Suprapubic skin (tissue), 4 donors: Measurements from ENCODE around the gene TRIM8. TPM values are rescaled to one million over a fixed set of nuclear protein-coding genes. Genes with fewer than 3 reads are reported as not detected.

ENCODE experiments used
- DNase-seq, 2 donors: peaks; one replicate each; pipeline ENCODE4 v3.0.0-alpha.2; 2019; ENCODE audit warnings: low spot score in 2 of 2
- H3K27ac ChIP-seq: fragments of 200-600 bp; sonication (generic); one replicate; pipeline ENCODE4 v1.5.1; 2019
- H3K27me3 ChIP-seq: fragments of 200-600 bp; sonication (generic); one replicate; pipeline ENCODE4 v1.5.1; 2019
- H3K36me3 ChIP-seq: fragments of 200-600 bp; sonication (generic); one replicate; pipeline ENCODE4 v1.5.1; 2019
- H3K4me1 ChIP-seq: fragments of 200-600 bp; sonication (generic); one replicate; pipeline ENCODE4 v1.5.1; 2019
- H3K4me3 ChIP-seq: fragments of 200-600 bp; sonication (generic); one replicate; pipeline ENCODE4 v1.5.1; 2019; ENCODE audit warnings: mild to moderate bottlenecking
- H3K9me3 ChIP-seq: fragments of 200-600 bp; sonication (generic); one replicate; pipeline ENCODE4 v1.5.1; 2019
- CTCF ChIP-seq, 2 donors: fragments of 200-600 bp in 1 of 2; fragments of 450-650 bp in 1 of 2; sonication (generic) in 1 of 2; IDR thresholded peaks; one replicate each; pipeline ENCODE4 v1.5.1; 2016 to 2019; ENCODE audit warnings: antibody characterized with exemption in 2 of 2, mild to moderate bottlenecking in 1 of 2, moderate library complexity in 1 of 2
- EP300 ChIP-seq: sonication (generic); formaldehyde crosslinking; IDR thresholded peaks from one replicate; pipeline ENCODE4 v1.6.1; 2017; ENCODE audit warnings: antibody characterized with exemption
- POLR2A ChIP-seq, 2 donors: fragments of 450-650 bp; IDR thresholded peaks; one replicate each; pipeline ENCODE4 v1.6.1; 2017; ENCODE audit warnings: antibody characterized with exemption in 2 of 2, mild to moderate bottlenecking in 2 of 2, moderate library complexity in 2 of 2
- POLR2AphosphoS5 ChIP-seq, 3 donors: sonication (generic); formaldehyde crosslinking; IDR thresholded peaks; one replicate each; pipeline ENCODE4 v1.6.1; 2017; ENCODE audit warnings: antibody characterized with exemption in 3 of 3
- WGBS: methylation state at CpG from one replicate; pipeline ENCODE4 v1.1.5; 2018; 5-methylcytosine and 5-hydroxymethylcytosine counted together
- total RNA-seq, 4 donors: library from RNA; depleted of rRNA; stranded (reverse); fragments of >200 nt; gene quantifications; one replicate each; pipeline ENCODE4 v1.1.0, GENCODE V29; 2016

The TRIM8 gene
- total RNA-seq, 4 donors from 2014 or later, result 73.1 to 113 (median 96.1) TPM

- TF ChIP-seq EP300 (no peak), POLR2AphosphoS5 (IDR thresholded peaks at IDR 0.05) (no peak), POLR2A (IDR thresholded peaks at IDR 0.05) (no peak), CTCF (IDR thresholded peaks at IDR 0.05) (no peak)
- Histone ChIP-seq H3K9me3 (no peaks in the 10 kb centered on the region), H3K4me1 (peaks cover 67% of the 10 kb centered on the region), H3K27me3 (no peaks in the 10 kb centered on the region), H3K27ac (peak overlapping the region; percentile 23), H3K4me3 (no peak overlapping the region), H3K36me3 (peaks cover 68% of the 10 kb centered on the region)
- no peak for DNase-seq
- 65% methylated on average over 5 of the region's 7 CpGs for WGBS
Measured at GRCh38 chr10:102599565-102600327, 44.5 kb upstream of the TRIM8 start.

- H3K4me1 ChIP-seq, result peaks cover 63% of the 10 kb centered on the region
- H3K27me3 ChIP-seq, result no peaks in the 10 kb centered on the region
- H3K36me3 ChIP-seq, result peaks cover 70% of the 10 kb centered on the region
- WGBS, result 93% methylated on average over 6 of the region's 6 CpGs
- TF ChIP-seq CTCF (IDR thresholded peaks at IDR 0.05) (no peak), POLR2AphosphoS5 (IDR thresholded peaks at IDR 0.05) (no peak), POLR2A (IDR thresholded peaks at IDR 0.05) (no peak), EP300 (no peak)
- no peak overlapping the region for H3K4me3 ChIP-seq
- no peak for DNase-seq
- peak overlapping the region; percentile 78 for H3K27ac ChIP-seq
- H3K9me3 ChIP-seq, result no peaks in the 10 kb centered on the region
Measured at GRCh38 chr10:102600816-102601215, 43.5 kb upstream of the TRIM8 start.

- peak overlapping the region; percentile 78 for H3K27ac ChIP-seq
- H3K27me3 ChIP-seq, result no peaks in the 10 kb centered on the region
- TF ChIP-seq POLR2A (IDR thresholded peaks at IDR 0.05) (no peak), EP300 (no peak), POLR2AphosphoS5 (IDR thresholded peaks at IDR 0.05) (no peak), CTCF (IDR thresholded peaks at IDR 0.05) (no peak)
- H3K36me3 ChIP-seq, result peaks cover 74% of the 10 kb centered on the region
- peaks cover 55% of the 10 kb centered on the region for H3K4me1 ChIP-seq
- H3K4me3 ChIP-seq, result no peak overlapping the region
- WGBS, result 72% methylated on average over 9 of the region's 9 CpGs
- DNase-seq, result no peak
- no peaks in the 10 kb centered on the region for H3K9me3 ChIP-seq
Measured at GRCh38 chr10:102601639-102602038, 42.6 kb upstream of the TRIM8 start.

GRCh38 chr10:102602272-102603045 is 41.8 kb upstream of the TRIM8 start:
- DNase-seq, result no peak
- H3K4me1 ChIP-seq, result peaks cover 47% of the 10 kb centered on the region
- no peak overlapping the region for H3K4me3 ChIP-seq
- 67% methylated on average over 4 of the region's 4 CpGs for WGBS
- no peaks in the 10 kb centered on the region for H3K9me3 ChIP-seq
- H3K27me3 ChIP-seq, result no peaks in the 10 kb centered on the region
- peaks cover 69% of the 10 kb centered on the region for H3K36me3 ChIP-seq
- TF ChIP-seq POLR2A (IDR thresholded peaks at IDR 0.05), result no peak
- peak in 2 of 3 donors; percentile 51 to 55 for TF ChIP-seq POLR2AphosphoS5 (IDR thresholded peaks at IDR 0.05)
- peak overlapping the region; percentile 78 for H3K27ac ChIP-seq

- TF ChIP-seq POLR2AphosphoS5 (IDR thresholded peaks at IDR 0.05) (no peak), CTCF (IDR thresholded peaks at IDR 0.05) (no peak), EP300 (no peak), POLR2A (IDR thresholded peaks at IDR 0.05) (no peak)
- WGBS, result 88% methylated on average over 4 of the region's 7 CpGs
- H3K4me1 ChIP-seq, result peaks cover 32% of the 10 kb centered on the region
Measured at GRCh38 chr10:102603946-102604345, 40.3 kb upstream of the TRIM8 start.

More at GRCh38 chr10:102603946-102604345, 40.3 kb upstream of the TRIM8 start:
- H3K27me3 ChIP-seq, result no peaks in the 10 kb centered on the region
- H3K27ac ChIP-seq, result no peak overlapping the region
- no peak for DNase-seq
- H3K9me3 ChIP-seq, result no peaks in the 10 kb centered on the region
- H3K36me3 ChIP-seq, result peaks cover 54% of the 10 kb centered on the region
- H3K4me3 ChIP-seq, result no peak overlapping the region
